Measurements from ENCODE around the gene ZC3H10.

DNA sequence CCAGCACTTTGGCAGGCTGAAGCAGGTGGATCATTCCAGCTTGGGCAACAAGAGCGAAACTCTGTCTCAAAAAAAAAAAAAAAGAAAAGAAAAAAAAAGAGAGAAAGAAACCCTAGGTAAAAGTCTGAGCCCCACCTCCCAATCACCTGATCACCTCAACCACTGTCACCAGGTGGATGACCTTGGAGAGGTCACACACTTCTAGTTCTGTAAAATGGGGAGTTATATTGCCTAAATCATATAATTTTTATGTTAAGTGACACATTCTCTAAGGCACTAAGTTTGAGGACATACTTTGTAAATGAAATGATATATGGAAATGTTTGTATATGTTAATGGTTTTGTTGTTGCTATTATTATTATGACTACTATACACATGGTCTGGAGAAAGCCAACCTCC, 39.6 kb upstream of the ZC3H10 start:
- no peak for TF ChIP-seq KAT7 (CRISPR knock-in tag; IDR thresholded peaks at IDR 0.05; ENCODE audit: borderline replicate concordance)
- no peak for TF ChIP-seq CTCF (CRISPR knock-in tag; IDR thresholded peaks at IDR 0.05)
- TF ChIP-seq, protein P1, sequence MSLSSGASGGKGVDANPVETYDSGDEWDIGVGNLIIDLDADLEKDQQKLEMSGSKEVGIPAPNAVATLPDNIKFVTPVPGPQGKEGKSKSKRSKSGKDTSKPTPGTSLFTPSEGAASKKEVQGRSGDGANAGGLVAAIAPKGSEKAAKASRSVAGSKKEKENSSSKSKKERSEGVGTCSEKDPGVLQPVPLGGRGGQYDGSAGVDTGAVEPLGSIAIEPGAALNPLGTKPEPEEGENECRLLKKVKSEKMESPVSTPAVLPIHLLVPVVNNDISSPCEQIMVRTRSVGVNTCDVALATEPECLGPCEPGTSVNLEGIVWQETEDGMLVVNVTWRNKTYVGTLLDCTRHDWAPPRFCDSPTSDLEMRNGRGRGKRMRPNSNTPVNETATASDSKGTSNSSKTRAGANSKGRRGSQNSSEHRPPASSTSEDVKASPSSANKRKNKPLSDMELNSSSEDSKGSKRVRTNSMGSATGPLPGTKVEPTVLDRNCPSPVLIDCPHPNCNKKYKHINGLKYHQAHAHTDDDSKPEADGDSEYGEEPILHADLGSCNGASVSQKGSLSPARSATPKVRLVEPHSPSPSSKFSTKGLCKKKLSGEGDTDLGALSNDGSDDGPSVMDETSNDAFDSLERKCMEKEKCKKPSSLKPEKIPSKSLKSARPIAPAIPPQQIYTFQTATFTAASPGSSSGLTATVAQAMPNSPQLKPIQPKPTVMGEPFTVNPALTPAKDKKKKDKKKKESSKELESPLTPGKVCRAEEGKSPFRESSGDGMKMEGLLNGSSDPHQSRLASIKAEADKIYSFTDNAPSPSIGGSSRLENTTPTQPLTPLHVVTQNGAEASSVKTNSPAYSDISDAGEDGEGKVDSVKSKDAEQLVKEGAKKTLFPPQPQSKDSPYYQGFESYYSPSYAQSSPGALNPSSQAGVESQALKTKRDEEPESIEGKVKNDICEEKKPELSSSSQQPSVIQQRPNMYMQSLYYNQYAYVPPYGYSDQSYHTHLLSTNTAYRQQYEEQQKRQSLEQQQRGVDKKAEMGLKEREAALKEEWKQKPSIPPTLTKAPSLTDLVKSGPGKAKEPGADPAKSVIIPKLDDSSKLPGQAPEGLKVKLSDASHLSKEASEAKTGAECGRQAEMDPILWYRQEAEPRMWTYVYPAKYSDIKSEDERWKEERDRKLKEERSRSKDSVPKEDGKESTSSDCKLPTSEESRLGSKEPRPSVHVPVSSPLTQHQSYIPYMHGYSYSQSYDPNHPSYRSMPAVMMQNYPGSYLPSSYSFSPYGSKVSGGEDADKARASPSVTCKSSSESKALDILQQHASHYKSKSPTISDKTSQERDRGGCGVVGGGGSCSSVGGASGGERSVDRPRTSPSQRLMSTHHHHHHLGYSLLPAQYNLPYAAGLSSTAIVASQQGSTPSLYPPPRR (CRISPR knock-in tag; IDR thresholded peaks at IDR 0.05; ENCODE audit: borderline replicate concordance): no peak
- no peak for TF ChIP-seq ATF3 (CRISPR knock-in tag; IDR thresholded peaks at IDR 0.05)

All from HepG2 (cell line).